HepG2 (cell line): ENCODE results near the gene FAM234B. TPM values are rescaled to one million over a fixed set of nuclear protein-coding genes. Genes with fewer than 3 reads are reported as not detected.
A peak's percentile ranks its signal among the peaks of the same experiment; 100 is the strongest.

Source experiments
- DNMT1 ChIP-seq: sonication (generic); formaldehyde crosslinking; IDR thresholded peaks from 2 replicates; pipeline ENCODE4 v1.5.1; 2020; ENCODE audit warnings: mild to moderate bottlenecking, missing genetic modification reagents
- HOMEZ ChIP-seq: IDR thresholded peaks from 2 replicates; pipeline ENCODE4 v1.6.1; 2016; ENCODE audit warnings: low read depth
- KLF16 ChIP-seq, 2 experiments: sonication (generic) in 1 of 2; formaldehyde crosslinking in 1 of 2; IDR thresholded peaks; 2 replicates each; pipeline versions ENCODE4 v1.6.1 to v1.8.0; 2016 to 2023; ENCODE audit warnings: missing genetic modification reagents in 2 of 2, missing compliant biosample characterization in 1 of 2
- NONO ChIP-seq, 2 experiments: fragments of 450-650 bp in 1 of 2; sonication (generic) in 1 of 2; formaldehyde crosslinking in 1 of 2; IDR thresholded peaks in 1 of 2; conservative IDR thresholded peaks in 1 of 2; 2 replicates each; pipeline versions ENCODE4 v1.6.1 to v1.8.0; 2017 to 2022; ENCODE audit warnings: mild to moderate bottlenecking in 1 of 2, missing genetic modification reagents in 1 of 2, moderate library complexity in 1 of 2
- PAX8 ChIP-seq: sonication (generic); formaldehyde crosslinking; IDR thresholded peaks from 2 replicates; pipeline ENCODE4 v1.8.0; 2022; ENCODE audit warnings: mild to moderate bottlenecking, missing genetic modification reagents, borderline replicate concordance
- PRPF4 ChIP-seq: fragments of 200-400 bp; formaldehyde crosslinking; IDR thresholded peaks from 2 replicates; pipeline ENCODE4 v1.6.1; 2016; ENCODE audit warnings: low read length, low read depth; ENCODE audit not compliant: poor library complexity, severe bottlenecking
- THAP8 ChIP-seq: sonication (generic); formaldehyde crosslinking; IDR thresholded peaks from 2 replicates; pipeline ENCODE4 v1.5.1; 2020; ENCODE audit warnings: missing genetic modification reagents, mild to moderate bottlenecking, borderline replicate concordance
- ZBTB33 ChIP-seq: sonication (generic); formaldehyde crosslinking; IDR thresholded peaks from 2 replicates; pipeline ENCODE4 v1.4.0; 2020; ENCODE audit warnings: missing genetic modification reagents
- ZNF749 ChIP-seq: sonication (generic); formaldehyde crosslinking; IDR thresholded peaks from 2 replicates; pipeline ENCODE4 v1.8.0; 2022; ENCODE audit warnings: mild to moderate bottlenecking, missing genetic modification reagents, moderate library complexity, borderline replicate concordance
- polyA plus RNA-seq, 8 experiments: library from polyadenylated mRNA; depleted of rRNA in 3 of 8; stranded (reverse) in 7 of 8; unstranded in 1 of 8; fragments of >200 nt; fragmentation: Illumina TruSeq in 4 of 8; extraction: Trizol in 4 of 8; gene quantifications; 2 replicates each; pipeline versions ENCODE4 v1.2.1 to v1.2.3, GENCODE V29; 2011 to 2016; ENCODE audit warnings: low read depth in 4 of 8, missing spikeins in 1 of 8, mixed read lengths in 1 of 8; ENCODE audit not compliant: insufficient read depth in 1 of 8
- total RNA-seq, 5 experiments: library from RNA; depleted of rRNA; stranded (reverse); fragments of >200 nt; fragmentation: Illumina TruSeq; extraction: Trizol; gene quantifications; 2 replicates each; pipeline ENCODE4 v1.2.3, GENCODE V29; 2016; ENCODE audit warnings: low read depth in 1 of 5
- TF ChIP-seq, protein P1 (sequence below): sonication (generic); formaldehyde crosslinking; IDR thresholded peaks from 2 replicates; pipeline ENCODE4 v1.8.0; 2022; ENCODE audit warnings: missing genetic modification reagents, mild to moderate bottlenecking, borderline replicate concordance
- TF ChIP-seq, protein P2 (sequence below): sonication (generic); formaldehyde crosslinking; IDR thresholded peaks from 2 replicates; pipeline ENCODE4 v1.8.1; 2023; ENCODE audit warnings: mild to moderate bottlenecking, moderate library complexity, missing genetic modification reagents

The FAM234B gene
- total and polyA plus RNA-seq, 2 of the 13 experiments (the other 11 are each of a cell fraction or from before 2014, with no cell fraction given) = 7.8 to 13.8 TPM

GRCh38 chr12:12999959-13000615, 44.1 kb upstream of the FAM234B start, which contains the start of gene HEBP1 (continued):
- TF ChIP-seq ZBTB33 (CRISPR knock-in tag) = no peak
- TF ChIP-seq ZNF749 (CRISPR knock-in tag) = no peak; the same call in 1 of the 2 replicates
- TF ChIP-seq PRPF4 = no peak
- TF ChIP-seq, protein P1, sequence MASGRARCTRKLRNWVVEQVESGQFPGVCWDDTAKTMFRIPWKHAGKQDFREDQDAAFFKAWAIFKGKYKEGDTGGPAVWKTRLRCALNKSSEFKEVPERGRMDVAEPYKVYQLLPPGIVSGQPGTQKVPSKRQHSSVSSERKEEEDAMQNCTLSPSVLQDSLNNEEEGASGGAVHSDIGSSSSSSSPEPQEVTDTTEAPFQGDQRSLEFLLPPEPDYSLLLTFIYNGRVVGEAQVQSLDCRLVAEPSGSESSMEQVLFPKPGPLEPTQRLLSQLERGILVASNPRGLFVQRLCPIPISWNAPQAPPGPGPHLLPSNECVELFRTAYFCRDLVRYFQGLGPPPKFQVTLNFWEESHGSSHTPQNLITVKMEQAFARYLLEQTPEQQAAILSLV (CRISPR knock-in tag) = 0 out of 2 replicates have a peak, but pooled peaks have one; percentile 10
- peak; percentile 31; the same call in 1 of the 2 replicates for TF ChIP-seq DNMT1 (CRISPR knock-in tag)
- no peak for TF ChIP-seq HOMEZ (CRISPR knock-in tag)
- 0 out of 2 replicates have a peak, but pooled peaks have one; percentile 8 for TF ChIP-seq THAP8 (CRISPR knock-in tag)
- TF ChIP-seq KLF16 (CRISPR knock-in tag; IDR thresholded peaks at IDR 0.05) = 0 out of 4 replicates have a peak, but pooled peaks of 1 of the 2 experiments have one; percentile 48
- TF ChIP-seq, protein P2, sequence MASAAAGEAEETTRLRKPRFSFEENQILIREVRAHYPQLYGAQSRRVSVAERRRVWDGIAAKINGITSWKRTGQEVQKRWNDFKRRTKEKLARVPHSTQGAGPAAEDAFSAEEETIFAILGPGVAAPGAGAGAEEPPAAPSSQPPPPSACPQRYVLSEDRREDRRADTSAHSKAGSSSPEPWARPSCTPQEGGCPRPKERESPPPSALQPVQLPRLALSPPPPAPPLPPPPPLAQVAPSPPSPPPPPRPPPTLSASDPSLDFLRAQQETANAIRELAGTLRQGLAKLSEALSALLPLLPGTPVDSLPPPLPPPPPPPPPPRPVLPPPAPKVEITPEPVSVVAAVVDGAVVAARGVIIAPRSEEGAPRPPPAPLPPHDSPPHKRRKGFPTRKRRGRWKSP (CRISPR knock-in tag) = 0 out of 2 replicates have a peak, but pooled peaks have one; percentile 45
- TF ChIP-seq PAX8 (CRISPR knock-in tag) = no peak; the same call in 1 of the 2 replicates
- no peak for TF ChIP-seq NONO (IDR thresholded peaks at IDR 0.05)
- peak; percentile 53; the same call in 1 of the 2 replicates for TF ChIP-seq NONO (CRISPR knock-in tag; conservative IDR thresholded peaks at IDR 0.05)
